Measurements from ENCODE around the gene KCNQ1. TPM values are rescaled to one million over a fixed set of nuclear protein-coding genes. Genes with fewer than 3 reads are reported as not detected.

The KCNQ1 gene
- total and polyA plus RNA-seq, 9 of the 15 experiments (the other 6 are each of a cell fraction or from before 2014, with no cell fraction given) = 0.44 TPM; not detected in 8

GRCh38 chr11:2559527-2560311, 114.9 kb downstream of the KCNQ1 start:
- no peak overlapping the region; a peak in 1 of 4 replicates for H3K9ac ChIP-seq (ENCODE audit: insufficient read depth in 1 of 2, low read depth in 2 of 2, low read length in 2 of 2)
- peaks cover 11 to 40% of the 10 kb centered on the region in 2 experiments for H3K27me3 ChIP-seq (ENCODE audit: control insufficient read depth in 2 of 2, insufficient read depth in 2 of 2, low read length in 2 of 2)
- peak in 1 of 2 experiments; percentile 30 for TF ChIP-seq E2F6 (IDR thresholded peaks at IDR 0.05; ENCODE audit: borderline replicate concordance in 1 of 2, extremely low read depth in 1 of 2, insufficient read depth in 1 of 2, insufficient read length in 1 of 2, low read depth in 1 of 2, low read length in 1 of 2, poor library complexity in 1 of 2, severe bottlenecking in 1 of 2)
- no peak for TF ChIP-seq ZNF561 (CRISPR knock-in tag; conservative IDR thresholded peaks at IDR 0.05)
- peaks cover 0 to 36% of the 10 kb centered on the region in 2 experiments; a peak in 2 of 5 replicates for H3K4me1 ChIP-seq (replicated peaks in 1 of 2; ENCODE audit: control insufficient read depth in 2 of 2, insufficient read depth in 2 of 2, low read length in 2 of 2)
- no peaks in the 10 kb centered on the region; the same call in 1 of the 2 replicates for H4K20me1 ChIP-seq (replicated peaks; ENCODE audit: control insufficient read depth, insufficient read depth, low read length)
- in situ Hi-C loops (cut with MboI) (no loop called here), intact Hi-C loops (cut with micrococcal nuclease) (loop anchor here (10.0 kb wide), 1 partner anchor 325 kb away; the partner anchor contains the start of gene CDKN1C)
- CTCF ChIA-PET (ENCODE audit: low intra/inter-chr PET ratio) = no interaction called here
- no peaks in the 10 kb centered on the region for H3K9me3 ChIP-seq (replicated peaks; ENCODE audit: control insufficient read depth, insufficient read depth, low read depth, low read length)
- no peak overlapping the region for H3K4me3 ChIP-seq
- no peak for FAIRE-seq
- no peaks in the 10 kb centered on the region for H3K79me2 ChIP-seq (ENCODE audit: control insufficient read depth, insufficient read depth, low read length)
- no TSS peak for BruUV-seq (replicated peaks)
- no peaks in the 10 kb centered on the region for H3K9me1 ChIP-seq (ENCODE audit: control insufficient read depth, insufficient read depth, low read length)
- no peak overlapping the region for H3K27ac ChIP-seq (ENCODE audit: extremely low read depth, low read depth, low read length)
- no peak for DNase-seq (ENCODE audit: extremely low read depth in 1 of 4, low spot score in 3 of 4)
- 26% methylated on average over 17 of the region's 28 CpGs for WGBS (ENCODE audit: insufficient coverage, low coverage, missing lambda C conversion rate)
- H2AFZ ChIP-seq (ENCODE audit: low read depth, low read length) = no peak overlapping the region
- POLR2A ChIA-PET = no interaction called here
- no peak overlapping the region for H3K4me2 ChIP-seq (ENCODE audit: insufficient read depth, low read length)
- H3K36me3 ChIP-seq (ENCODE audit: control insufficient read depth, insufficient read depth, low read length) = no peaks in the 10 kb centered on the region
- ATAC-seq = no peak
